Measurements from ENCODE around the gene MAGI2. TPM values are rescaled to one million over a fixed set of nuclear protein-coding genes. Genes with fewer than 3 reads are reported as not detected.

Gene MAGI2
- total RNA-seq, 1 experiment from 2014 or later: 0.22 TPM

GRCh38 chr7:79471283-79471682 is 17.8 kb upstream of the MAGI2 start:
- POLR2A ChIA-PET: no interaction called here
- intact Hi-C loops (cut with micrococcal nuclease): no loop called here
- no peaks in the 10 kb centered on the region for H3K9me3 ChIP-seq (ENCODE audit: control insufficient read depth in 1 of 2, insufficient read depth in 1 of 2, low read depth in 1 of 2, low read length in 2 of 2)
- DNase-seq (ENCODE audit: low read depth, low spot score) (no peak), ATAC-seq (no peak)
- H4K20me1 ChIP-seq (ENCODE audit: insufficient read depth): no peaks in the 10 kb centered on the region
- no peaks in the 10 kb centered on the region for H3K9me2 ChIP-seq (ENCODE audit: insufficient read depth)
- no peak overlapping the region for H3K9ac ChIP-seq (ENCODE audit: low read length)
- TF ChIP-seq CEBPB (IDR thresholded peaks at IDR 0.05; ENCODE audit: low read depth) (no peak), ZBTB33 (IDR thresholded peaks at IDR 0.05; ENCODE audit: extremely low read depth, insufficient replicate concordance, low read length) (no peak), SIN3A (IDR thresholded peaks at IDR 0.05; ENCODE audit: low read depth) (no peak), TCF7L2 (IDR thresholded peaks at IDR 0.05; ENCODE audit: borderline replicate concordance, extremely low read depth, insufficient read depth, insufficient read length) (no peak), ZNF274 (IDR thresholded peaks at IDR 0.05; ENCODE audit: low read depth, low read length) (no peak), JUND (IDR thresholded peaks at IDR 0.05) (no peak), EZH2phosphoT487 (IDR thresholded peaks at IDR 0.05; ENCODE audit: borderline replicate concordance) (no peak), EZH2 (IDR thresholded peaks at IDR 0.05) (no peak), YY1 (IDR thresholded peaks at IDR 0.05; ENCODE audit: extremely low read depth, insufficient replicate concordance, low read depth, low read length) (no peak), RAD21 (IDR thresholded peaks at IDR 0.05; ENCODE audit: low read depth) (no peak), SRF (IDR thresholded peaks at IDR 0.05; ENCODE audit: low read depth) (no peak)
- TF ChIP-seq, protein P1, sequence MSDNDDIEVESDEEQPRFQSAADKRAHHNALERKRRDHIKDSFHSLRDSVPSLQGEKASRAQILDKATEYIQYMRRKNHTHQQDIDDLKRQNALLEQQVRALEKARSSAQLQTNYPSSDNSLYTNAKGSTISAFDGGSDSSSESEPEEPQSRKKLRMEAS (IDR thresholded peaks at IDR 0.05): no peak
- no peaks in the 10 kb centered on the region for H3K79me2 ChIP-seq (ENCODE audit: insufficient read depth, low read length)
- H2AFZ ChIP-seq (ENCODE audit: low read depth, low read length, poor library complexity, severe bottlenecking): no peak overlapping the region
- no peak overlapping the region for H3K4me3 ChIP-seq (replicated peaks in 1 of 2; ENCODE audit: low read depth in 1 of 2, low read length in 2 of 2)
- H3K27me3 ChIP-seq (ENCODE audit: insufficient read depth, low read length): no peaks in the 10 kb centered on the region
- BruUV-seq (replicated peaks): no TSS peak
- RAD21 ChIA-PET (ENCODE audit: low non-redundant PET in 1 of 2, low total read pairs in 2 of 2, uncharacterized antibody in 2 of 2, unreplicated experiment in 2 of 2): no interaction called here
- no peaks in the 10 kb centered on the region for H3K36me3 ChIP-seq (ENCODE audit: control insufficient read depth in 1 of 2, insufficient read depth in 2 of 2, low read length in 2 of 2)
- CTCF ChIA-PET: no interaction called here
- H3K27ac ChIP-seq (ENCODE audit: low read depth, low read length): no peak overlapping the region
- no peak overlapping the region for H3K4me2 ChIP-seq (ENCODE audit: low read length)
- no peaks in the 10 kb centered on the region for H3K4me1 ChIP-seq (ENCODE audit: control insufficient read depth in 1 of 2, insufficient read depth in 2 of 2, low read length in 2 of 2)
